LNCaP clone FGC (cell line): Measurements from ENCODE around the gene CXCL17.

Experiments used
- DNase-seq: peaks from one replicate; pipeline ENCODE4 v3.0.0-alpha.2; 2011; ENCODE audit warnings: low read depth
- H3K4me3 ChIP-seq: 2 replicates; pipeline ENCODE4 v1.5.1; 2011; ENCODE audit warnings: mild to moderate bottlenecking, low read depth, low read length, control low read depth
- CTCF ChIP-seq: IDR thresholded peaks from 2 replicates; pipeline ENCODE4 v1.5.1; 2012; ENCODE audit warnings: mild to moderate bottlenecking; ENCODE audit not compliant: control insufficient read depth, insufficient read depth; ENCODE audit errors: extremely low read depth

Gene CXCL17

GRCh38 chr19:42472402-42473147 is 29.8 kb upstream of the CXCL17 start:
- DNase-seq, result no peak
- no peak for TF ChIP-seq CTCF
- H3K4me3 ChIP-seq, result no peak overlapping the region; the same call in 1 of the 2 replicates

GRCh38 chr19:42471554-42472249 is 29.0 kb upstream of the CXCL17 start:
- TF ChIP-seq CTCF, result no peak
- peak; percentile 71 for DNase-seq
- peak overlapping the region; percentile 16; the same call in 1 of the 2 replicates for H3K4me3 ChIP-seq

GRCh38 chr19:42469311-42470235 is 26.8 kb upstream of the CXCL17 start:
- no peak for TF ChIP-seq CTCF
- no peak for DNase-seq
- no peak overlapping the region for H3K4me3 ChIP-seq

- H3K4me3 ChIP-seq, result no peak overlapping the region
- no peak for DNase-seq
- no peak for TF ChIP-seq CTCF
Measured at GRCh38 chr19:42468273-42468796, 25.6 kb upstream of the CXCL17 start.

GRCh38 chr19:42467183-42467760 is 24.5 kb upstream of the CXCL17 start:
- H3K4me3 ChIP-seq, result no peak overlapping the region
- DNase-seq, result no peak
- TF ChIP-seq CTCF, result no peak

GRCh38 chr19:42466521-42467182 is 23.9 kb upstream of the CXCL17 start:
- TF ChIP-seq CTCF, result no peak
- no peak for DNase-seq

More at GRCh38 chr19:42466521-42467182, 23.9 kb upstream of the CXCL17 start:
- no peak overlapping the region for H3K4me3 ChIP-seq
